Measurements from ENCODE around the gene GPX7. TPM values are rescaled to one million over a fixed set of nuclear protein-coding genes. Genes with fewer than 3 reads are reported as not detected.

GPX7 gene
- total RNA-seq, 1 experiment from 2014 or later = 9.9 TPM

DNA sequence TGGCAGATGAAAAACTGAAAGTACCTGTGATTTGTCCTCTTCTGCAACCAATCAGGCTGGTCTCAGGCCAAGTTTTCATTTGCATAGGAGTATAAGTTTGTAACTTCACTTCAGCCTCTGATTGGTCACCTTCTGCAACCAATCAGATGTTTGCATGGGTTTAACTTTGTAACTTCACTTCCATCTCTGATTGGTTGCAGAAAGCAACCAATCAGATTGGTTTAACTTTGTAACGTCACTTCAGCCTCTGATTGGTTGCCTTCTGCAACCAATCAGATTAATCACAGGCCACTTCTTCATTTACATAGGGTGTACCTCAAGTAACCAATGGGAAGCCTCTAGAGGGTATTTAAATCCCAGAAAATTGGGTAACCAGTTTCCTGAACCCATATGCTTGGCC, 30.4 kb upstream of the GPX7 start:
- Mint-ChIP-seq H3K27me3 (ENCODE audit: low read depth) (no peaks in the 10 kb centered on the region), H3K9me3 (0 out of 2 replicates have a peak, but pooled peaks cover 8% of the 10 kb centered on the region), H3K27ac (no peak overlapping the region), H3K4me3 (no peak overlapping the region), H3K36me3 (no peaks in the 10 kb centered on the region), H3K4me1 (peaks cover 15% of the 10 kb centered on the region)
- DNase-seq (ENCODE audit: low spot score) (no peak), ATAC-seq (no peak; the same call in 1 of the 2 replicates)
- POLR2A ChIA-PET = no interaction called here
- CTCF ChIA-PET = no interaction called here
- TF ChIP-seq, protein P1, sequence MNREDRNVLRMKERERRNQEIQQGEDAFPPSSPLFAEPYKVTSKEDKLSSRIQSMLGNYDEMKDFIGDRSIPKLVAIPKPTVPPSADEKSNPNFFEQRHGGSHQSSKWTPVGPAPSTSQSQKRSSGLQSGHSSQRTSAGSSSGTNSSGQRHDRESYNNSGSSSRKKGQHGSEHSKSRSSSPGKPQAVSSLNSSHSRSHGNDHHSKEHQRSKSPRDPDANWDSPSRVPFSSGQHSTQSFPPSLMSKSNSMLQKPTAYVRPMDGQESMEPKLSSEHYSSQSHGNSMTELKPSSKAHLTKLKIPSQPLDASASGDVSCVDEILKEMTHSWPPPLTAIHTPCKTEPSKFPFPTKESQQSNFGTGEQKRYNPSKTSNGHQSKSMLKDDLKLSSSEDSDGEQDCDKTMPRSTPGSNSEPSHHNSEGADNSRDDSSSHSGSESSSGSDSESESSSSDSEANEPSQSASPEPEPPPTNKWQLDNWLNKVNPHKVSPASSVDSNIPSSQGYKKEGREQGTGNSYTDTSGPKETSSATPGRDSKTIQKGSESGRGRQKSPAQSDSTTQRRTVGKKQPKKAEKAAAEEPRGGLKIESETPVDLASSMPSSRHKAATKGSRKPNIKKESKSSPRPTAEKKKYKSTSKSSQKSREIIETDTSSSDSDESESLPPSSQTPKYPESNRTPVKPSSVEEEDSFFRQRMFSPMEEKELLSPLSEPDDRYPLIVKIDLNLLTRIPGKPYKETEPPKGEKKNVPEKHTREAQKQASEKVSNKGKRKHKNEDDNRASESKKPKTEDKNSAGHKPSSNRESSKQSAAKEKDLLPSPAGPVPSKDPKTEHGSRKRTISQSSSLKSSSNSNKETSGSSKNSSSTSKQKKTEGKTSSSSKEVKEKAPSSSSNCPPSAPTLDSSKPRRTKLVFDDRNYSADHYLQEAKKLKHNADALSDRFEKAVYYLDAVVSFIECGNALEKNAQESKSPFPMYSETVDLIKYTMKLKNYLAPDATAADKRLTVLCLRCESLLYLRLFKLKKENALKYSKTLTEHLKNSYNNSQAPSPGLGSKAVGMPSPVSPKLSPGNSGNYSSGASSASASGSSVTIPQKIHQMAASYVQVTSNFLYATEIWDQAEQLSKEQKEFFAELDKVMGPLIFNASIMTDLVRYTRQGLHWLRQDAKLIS (CRISPR knock-in tag; IDR thresholded peaks at IDR 0.05; ENCODE audit: borderline replicate concordance) = no peak
- TF ChIP-seq CTCF (IDR thresholded peaks at IDR 0.05) (no peak), NFYB (CRISPR knock-in tag; conservative IDR thresholded peaks at IDR 0.05; ENCODE audit: low read depth) (peak; percentile 79), CREB1 (CRISPR knock-in tag; IDR thresholded peaks at IDR 0.05) (no peak), FOXK1 (CRISPR knock-in tag; IDR thresholded peaks at IDR 0.05) (no peak), NFATC4 (CRISPR knock-in tag; IDR thresholded peaks at IDR 0.05) (no peak)

DNA sequence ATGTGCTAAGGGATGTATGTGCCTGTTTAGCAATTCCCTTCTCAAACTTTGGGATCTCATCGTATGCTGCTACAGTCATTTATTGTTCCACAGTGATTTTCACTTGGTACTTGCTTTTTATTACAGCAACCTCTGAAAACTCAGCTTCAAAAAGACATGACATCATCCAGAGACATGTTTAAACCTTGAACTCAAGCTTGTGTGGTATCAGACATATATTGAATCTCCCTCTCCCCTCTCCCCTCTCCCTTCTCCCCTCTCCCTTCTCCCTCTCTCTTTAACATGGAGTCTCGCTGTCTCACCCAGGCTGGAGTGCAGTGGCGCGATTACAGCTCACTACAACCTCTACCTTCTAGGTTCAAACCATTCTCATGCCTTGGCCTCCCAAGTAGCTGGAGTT, 29.8 kb upstream of the GPX7 start:
- ChIA-PET POLR2A (no interaction called here), CTCF (no interaction called here)
- Mint-ChIP-seq H3K4me1 (peaks cover 15% of the 10 kb centered on the region), H3K27ac (no peak overlapping the region), H3K4me3 (no peak overlapping the region), H3K9me3 (0 out of 2 replicates have a peak, but pooled peaks cover 8% of the 10 kb centered on the region), H3K27me3 (ENCODE audit: low read depth) (no peaks in the 10 kb centered on the region), H3K36me3 (no peaks in the 10 kb centered on the region)
- DNase-seq (ENCODE audit: low spot score) = no peak
- ATAC-seq = no peak
- no peak for TF ChIP-seq NFE2L1 (CRISPR knock-in tag; IDR thresholded peaks at IDR 0.05)
- no peak for TF ChIP-seq CREB1 (CRISPR knock-in tag; IDR thresholded peaks at IDR 0.05)
- TF ChIP-seq ZBTB21 (CRISPR knock-in tag; IDR thresholded peaks at IDR 0.05; ENCODE audit: borderline replicate concordance) = no peak
- TF ChIP-seq, protein P1 (CRISPR knock-in tag; IDR thresholded peaks at IDR 0.05; ENCODE audit: borderline replicate concordance) = no peak
- TF ChIP-seq SP1 (CRISPR knock-in tag; conservative IDR thresholded peaks at IDR 0.05) = no peak
- TF ChIP-seq, protein P2, sequence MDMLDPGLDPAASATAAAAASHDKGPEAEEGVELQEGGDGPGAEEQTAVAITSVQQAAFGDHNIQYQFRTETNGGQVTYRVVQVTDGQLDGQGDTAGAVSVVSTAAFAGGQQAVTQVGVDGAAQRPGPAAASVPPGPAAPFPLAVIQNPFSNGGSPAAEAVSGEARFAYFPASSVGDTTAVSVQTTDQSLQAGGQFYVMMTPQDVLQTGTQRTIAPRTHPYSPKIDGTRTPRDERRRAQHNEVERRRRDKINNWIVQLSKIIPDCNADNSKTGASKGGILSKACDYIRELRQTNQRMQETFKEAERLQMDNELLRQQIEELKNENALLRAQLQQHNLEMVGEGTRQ (CRISPR knock-in tag; IDR thresholded peaks at IDR 0.05) = no peak
- TF ChIP-seq, protein P3, sequence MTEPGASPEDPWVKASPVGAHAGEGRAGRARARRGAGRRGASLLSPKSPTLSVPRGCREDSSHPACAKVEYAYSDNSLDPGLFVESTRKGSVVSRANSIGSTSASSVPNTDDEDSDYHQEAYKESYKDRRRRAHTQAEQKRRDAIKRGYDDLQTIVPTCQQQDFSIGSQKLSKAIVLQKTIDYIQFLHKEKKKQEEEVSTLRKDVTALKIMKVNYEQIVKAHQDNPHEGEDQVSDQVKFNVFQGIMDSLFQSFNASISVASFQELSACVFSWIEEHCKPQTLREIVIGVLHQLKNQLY (CRISPR knock-in tag; IDR thresholded peaks at IDR 0.05) = no peak
- no peak for TF ChIP-seq ZNF317 (CRISPR knock-in tag; IDR thresholded peaks at IDR 0.05; ENCODE audit: borderline replicate concordance, low read depth)
- TF ChIP-seq ZSCAN18 (CRISPR knock-in tag; IDR thresholded peaks at IDR 0.05) = no peak
- TF ChIP-seq ZNF416 (CRISPR knock-in tag; IDR thresholded peaks at IDR 0.05) = no peak
- no peak for TF ChIP-seq KAT7 (CRISPR knock-in tag; IDR thresholded peaks at IDR 0.05; ENCODE audit: borderline replicate concordance)
- no peak for TF ChIP-seq MXD4 (CRISPR knock-in tag; IDR thresholded peaks at IDR 0.05; ENCODE audit: borderline replicate concordance)
- no peak for TF ChIP-seq ZNF423 (CRISPR knock-in tag; IDR thresholded peaks at IDR 0.05)
- TF ChIP-seq FOXJ3 (CRISPR knock-in tag; IDR thresholded peaks at IDR 0.05; ENCODE audit: borderline replicate concordance) = no peak
- TF ChIP-seq, protein P4, sequence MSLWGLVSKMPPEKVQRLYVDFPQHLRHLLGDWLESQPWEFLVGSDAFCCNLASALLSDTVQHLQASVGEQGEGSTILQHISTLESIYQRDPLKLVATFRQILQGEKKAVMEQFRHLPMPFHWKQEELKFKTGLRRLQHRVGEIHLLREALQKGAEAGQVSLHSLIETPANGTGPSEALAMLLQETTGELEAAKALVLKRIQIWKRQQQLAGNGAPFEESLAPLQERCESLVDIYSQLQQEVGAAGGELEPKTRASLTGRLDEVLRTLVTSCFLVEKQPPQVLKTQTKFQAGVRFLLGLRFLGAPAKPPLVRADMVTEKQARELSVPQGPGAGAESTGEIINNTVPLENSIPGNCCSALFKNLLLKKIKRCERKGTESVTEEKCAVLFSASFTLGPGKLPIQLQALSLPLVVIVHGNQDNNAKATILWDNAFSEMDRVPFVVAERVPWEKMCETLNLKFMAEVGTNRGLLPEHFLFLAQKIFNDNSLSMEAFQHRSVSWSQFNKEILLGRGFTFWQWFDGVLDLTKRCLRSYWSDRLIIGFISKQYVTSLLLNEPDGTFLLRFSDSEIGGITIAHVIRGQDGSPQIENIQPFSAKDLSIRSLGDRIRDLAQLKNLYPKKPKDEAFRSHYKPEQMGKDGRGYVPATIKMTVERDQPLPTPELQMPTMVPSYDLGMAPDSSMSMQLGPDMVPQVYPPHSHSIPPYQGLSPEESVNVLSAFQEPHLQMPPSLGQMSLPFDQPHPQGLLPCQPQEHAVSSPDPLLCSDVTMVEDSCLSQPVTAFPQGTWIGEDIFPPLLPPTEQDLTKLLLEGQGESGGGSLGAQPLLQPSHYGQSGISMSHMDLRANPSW (CRISPR knock-in tag; conservative IDR thresholded peaks at IDR 0.05; ENCODE audit: low read depth) = no peak
